KMS-11 (cell line): ENCODE results near the gene ORM1.
A peak's percentile ranks its signal among the peaks of the same experiment; 100 is the strongest.

Source experiments
- H2AFZ ChIP-seq: fragments of 200-600 bp; sonication (generic); 2 replicates; pipeline ENCODE4 v1.6.1; 2016; ENCODE audit warnings: antibody characterized with exemption, mixed run types, low read depth
- H3K27ac ChIP-seq: fragments of 200-600 bp; sonication (generic); 2 replicates; pipeline ENCODE4 v1.6.1; 2016; ENCODE audit warnings: mild to moderate bottlenecking, mixed run types
- H3K27me3 ChIP-seq: fragments of 200-600 bp; sonication (generic); 2 replicates; pipeline ENCODE4 v1.6.1; 2017; ENCODE audit warnings: mild to moderate bottlenecking, low read depth, mixed run types, moderate library complexity; ENCODE audit not compliant: insufficient read depth
- H3K36me3 ChIP-seq: fragments of 200-600 bp; sonication (generic); 2 replicates; pipeline ENCODE4 v1.6.1; 2017; ENCODE audit warnings: mild to moderate bottlenecking, mixed run types; ENCODE audit not compliant: insufficient read depth
- H3K4me1 ChIP-seq: fragments of 200-600 bp; sonication (generic); 2 replicates; pipeline ENCODE4 v1.6.1; 2016; ENCODE audit warnings: mild to moderate bottlenecking, low read depth, mixed run types; ENCODE audit not compliant: poor library complexity, severe bottlenecking
- H3K4me2 ChIP-seq: fragments of 200-600 bp; sonication (generic); 2 replicates; pipeline ENCODE4 v1.7.0; 2016; ENCODE audit warnings: mild to moderate bottlenecking, mixed run types
- H3K4me3 ChIP-seq: fragments of 200-600 bp; sonication (generic); IDR thresholded peaks from 2 replicates; pipeline ENCODE4 v1.6.1; 2017; ENCODE audit warnings: low read depth, low read length, mixed read lengths; ENCODE audit not compliant: insufficient read depth
- H3K79me2 ChIP-seq: fragments of 200-600 bp; sonication (generic); 2 replicates; pipeline ENCODE4 v1.6.1; 2016; ENCODE audit warnings: low read depth, mixed run types; ENCODE audit not compliant: insufficient read depth
- H3K9ac ChIP-seq: fragments of 200-600 bp; sonication (generic); 2 replicates; pipeline ENCODE4 v1.6.1; 2016; ENCODE audit warnings: mild to moderate bottlenecking, mixed run types
- H4K20me1 ChIP-seq: fragments of 200-600 bp; sonication (generic); 2 replicates; pipeline ENCODE4 v1.6.1; 2016; ENCODE audit warnings: mild to moderate bottlenecking, mixed run types; ENCODE audit not compliant: insufficient read depth
- CTCF ChIP-seq: fragments of 200-600 bp; sonication (generic); conservative IDR thresholded peaks from 2 replicates; pipeline ENCODE4 v1.6.1; 2017; ENCODE audit warnings: low read depth, mild to moderate bottlenecking, antibody characterized with exemption, low read length, moderate library complexity, mixed read lengths

Gene ORM1

GRCh38 chr9:114365194-114365593 lies 42.3 kb downstream of the ORM1 start:
- H3K36me3 ChIP-seq = peaks cover 13% of the 10 kb centered on the region
- H3K27ac ChIP-seq = peak overlapping the region; percentile 86; the same call in 1 of the 2 replicates
- no peak overlapping the region for H3K4me3 ChIP-seq
- H4K20me1 ChIP-seq = no peaks in the 10 kb centered on the region
- H3K79me2 ChIP-seq = peaks cover 9% of the 10 kb centered on the region; the same call in 1 of the 2 replicates
- peaks cover 74% of the 10 kb centered on the region for H3K4me1 ChIP-seq
- no peaks in the 10 kb centered on the region for H3K27me3 ChIP-seq
- H2AFZ ChIP-seq = no peak overlapping the region
- peak overlapping the region; percentile 36; the same call in 1 of the 2 replicates for H3K4me2 ChIP-seq
- no peak overlapping the region for H3K9ac ChIP-seq
- no peak for TF ChIP-seq CTCF

GRCh38 chr9:114366334-114367128 lies 43.6 kb downstream of the ORM1 start:
- H3K79me2 ChIP-seq = peaks cover 17% of the 10 kb centered on the region; the same call in 1 of the 2 replicates
- H3K36me3 ChIP-seq = peaks cover 7% of the 10 kb centered on the region
- peak overlapping the region; percentile 83 for H3K4me2 ChIP-seq
- H3K27me3 ChIP-seq = no peaks in the 10 kb centered on the region
- H3K9ac ChIP-seq = peak overlapping the region; percentile 20; the same call in 1 of the 2 replicates
- H4K20me1 ChIP-seq = no peaks in the 10 kb centered on the region
- no peak overlapping the region for H2AFZ ChIP-seq
- peak overlapping the region; percentile 86 for H3K27ac ChIP-seq
- TF ChIP-seq CTCF = no peak
- H3K4me3 ChIP-seq = no peak overlapping the region
- H3K4me1 ChIP-seq = peaks cover 87% of the 10 kb centered on the region

- Histone ChIP-seq H3K79me2 (peaks cover 19% of the 10 kb centered on the region; the same call in 1 of the 2 replicates), H3K4me1 (peaks cover 96% of the 10 kb centered on the region), H3K27me3 (no peaks in the 10 kb centered on the region), H4K20me1 (no peaks in the 10 kb centered on the region), H3K36me3 (peaks cover 4% of the 10 kb centered on the region; the same call in 1 of the 2 replicates), H3K9ac (peak overlapping the region; percentile 20; the same call in 1 of the 2 replicates), H2AFZ (no peak overlapping the region), H3K4me2 (peak overlapping the region; percentile 83), H3K27ac (peak overlapping the region; percentile 86), H3K4me3 (no peak overlapping the region)
- TF ChIP-seq CTCF = no peak
Measured at GRCh38 chr9:114367366-114367765, 44.5 kb downstream of the ORM1 start.

GRCh38 chr9:114367772-114368569 lies 45.1 kb downstream of the ORM1 start:
- H3K4me3 ChIP-seq = no peak overlapping the region
- TF ChIP-seq CTCF = no peak
- peak overlapping the region; percentile 86 for H3K27ac ChIP-seq
- peaks cover 4% of the 10 kb centered on the region; the same call in 1 of the 2 replicates for H3K36me3 ChIP-seq
- H2AFZ ChIP-seq = no peak overlapping the region
- H3K9ac ChIP-seq = peak overlapping the region; percentile 20; the same call in 1 of the 2 replicates
- no peaks in the 10 kb centered on the region for H3K27me3 ChIP-seq
- peak overlapping the region; percentile 83; the same call in 1 of the 2 replicates for H3K4me2 ChIP-seq
- peaks cover 100% of the 10 kb centered on the region for H3K4me1 ChIP-seq
- H3K79me2 ChIP-seq = peaks cover 19% of the 10 kb centered on the region; the same call in 1 of the 2 replicates
- H4K20me1 ChIP-seq = no peaks in the 10 kb centered on the region
